ENCODE results near the gene IL17RC.

The IL17RC gene

GRCh38 chr3:9948586-9948985 is 31.7 kb downstream of the IL17RC start:
- DNase-seq (ENCODE audit: low read depth), result no peak
- no peak overlapping the region for H3K4me3 ChIP-seq (ENCODE audit: low read length)
- no peak for TF ChIP-seq CTCF (conservative IDR thresholded peaks at IDR 0.05; ENCODE audit: low read depth, low read length)

DNA sequence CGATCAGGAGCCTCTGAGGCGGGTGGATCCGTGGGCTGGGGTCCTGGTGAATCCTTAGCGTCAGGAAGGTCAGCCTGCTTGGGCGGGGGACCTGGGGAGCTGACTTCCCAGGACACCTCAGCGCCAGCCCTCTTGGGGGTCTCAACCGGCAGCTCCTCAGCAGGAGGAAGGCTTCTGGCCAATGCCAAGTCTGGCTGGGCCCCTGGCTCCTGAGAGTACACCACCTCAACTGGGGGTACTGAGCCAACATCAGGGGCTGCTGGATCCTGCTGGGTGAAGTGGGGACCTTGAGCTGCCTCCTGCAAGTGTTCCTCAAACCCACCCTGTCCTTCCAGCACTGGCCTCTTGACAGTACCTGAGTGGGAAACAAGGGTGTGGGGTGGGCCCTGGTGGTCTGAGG is 32.2 kb downstream of the IL17RC start:
- no peak for TF ChIP-seq CTCF (conservative IDR thresholded peaks at IDR 0.05; ENCODE audit: low read depth, low read length)
- no peak for DNase-seq (ENCODE audit: low read depth)
- H3K4me3 ChIP-seq (ENCODE audit: low read length), result no peak overlapping the region

DNA sequence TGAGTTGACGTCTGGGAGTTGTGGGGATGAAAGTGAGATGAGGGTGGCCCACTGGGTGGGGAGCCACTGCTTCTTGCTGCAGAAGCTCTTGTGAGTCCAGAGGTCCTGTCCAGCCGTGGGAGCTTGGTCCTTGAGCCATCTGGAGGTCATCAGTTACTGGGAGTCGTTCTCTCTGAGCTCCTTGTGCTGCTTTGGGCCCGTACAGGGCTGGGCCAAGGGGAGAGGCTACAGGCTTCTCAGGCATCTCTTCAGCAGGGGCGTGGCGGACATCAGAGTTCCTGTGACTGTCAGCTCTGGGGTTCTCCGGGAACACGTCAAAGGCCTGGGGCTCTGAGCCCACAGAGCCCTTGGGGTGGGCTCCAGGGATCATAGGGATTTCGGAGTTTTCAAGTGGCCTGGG is 32.7 kb downstream of the IL17RC start:
- DNase-seq (ENCODE audit: low read depth), result no peak
- TF ChIP-seq CTCF (conservative IDR thresholded peaks at IDR 0.05; ENCODE audit: low read depth, low read length), result no peak
- no peak overlapping the region for H3K4me3 ChIP-seq (ENCODE audit: low read length)

- H3K4me3 ChIP-seq (ENCODE audit: low read length), result peak overlapping the region; percentile 63
- no peak for DNase-seq (ENCODE audit: low read depth)
- TF ChIP-seq CTCF (conservative IDR thresholded peaks at IDR 0.05; ENCODE audit: low read depth, low read length), result no peak
These were observed 34.2 kb downstream of the IL17RC start for GRCh38 chr3:9951126-9951525.

- no peak for TF ChIP-seq CTCF (conservative IDR thresholded peaks at IDR 0.05; ENCODE audit: low read depth, low read length)
- no peak for DNase-seq (ENCODE audit: low read depth)
- peak overlapping the region; percentile 63 for H3K4me3 ChIP-seq (ENCODE audit: low read length)
These were observed 34.7 kb downstream of the IL17RC start for GRCh38 chr3:9951598-9951961.

DNA sequence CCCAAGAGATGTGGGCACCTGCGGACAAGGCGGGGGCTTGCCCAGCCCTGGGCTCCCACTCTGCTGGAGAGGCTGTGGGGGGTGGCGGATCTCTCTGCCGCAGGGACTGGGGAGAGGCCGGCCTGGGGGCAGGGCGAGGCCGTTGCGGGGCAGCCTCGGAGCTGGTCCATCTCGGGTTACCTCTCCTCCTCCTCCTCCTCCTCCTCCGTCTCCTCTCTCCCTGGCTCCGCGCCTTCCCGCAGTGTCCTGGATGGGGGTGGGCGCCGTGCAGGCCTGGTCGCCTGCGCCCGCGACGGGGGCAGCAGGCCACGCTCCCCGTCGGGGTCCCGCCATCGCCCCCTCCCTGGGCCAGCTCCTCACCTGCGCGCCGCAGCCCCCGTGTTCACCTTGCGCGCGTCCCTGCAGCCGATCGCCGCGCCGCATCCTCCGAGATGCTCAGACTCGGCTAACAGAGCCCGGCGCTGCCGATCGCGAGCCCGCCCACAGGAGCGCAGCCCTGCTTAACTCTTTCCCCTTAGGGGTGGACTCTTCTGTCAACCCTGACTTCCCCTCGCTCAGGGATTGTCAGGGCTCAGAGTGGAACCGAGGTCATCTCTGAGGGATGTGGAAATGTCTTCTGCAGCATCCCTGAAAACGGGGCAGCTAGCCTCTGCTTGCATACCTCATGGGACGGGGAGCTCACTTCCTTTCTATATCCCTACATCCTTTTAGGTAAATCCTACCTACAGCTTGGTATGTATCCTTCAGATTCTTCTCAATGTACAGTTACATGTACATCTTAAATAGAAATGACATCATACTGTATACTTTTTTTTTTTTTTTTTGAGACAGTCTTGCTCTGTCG is 35.3 kb downstream of the IL17RC start, which contains the start of gene PRRT3:
TSS of gene PRRT3 (minus strand) at position 447 of the 844 bp plus-strand sequence. CDS start 2,293 bp downstream, outside the sequence.
- peak within 1 kb of the TSS; percentile 63 for H3K4me3 ChIP-seq (ENCODE audit: low read length)
- DNase-seq (ENCODE audit: low read depth), result no peak
- no peak for TF ChIP-seq CTCF (conservative IDR thresholded peaks at IDR 0.05; ENCODE audit: low read depth, low read length)

- no peak overlapping the region for H3K4me3 ChIP-seq (ENCODE audit: low read length)
- TF ChIP-seq CTCF (conservative IDR thresholded peaks at IDR 0.05; ENCODE audit: low read depth, low read length), result no peak
- DNase-seq (ENCODE audit: low read depth), result no peak
These were observed 38.2 kb downstream of the IL17RC start for GRCh38 chr3:9955067-9955502.
